HCT116 (cell line): ENCODE measurements around the gene GTF2IRD2.
"Not testable (repeated sequence)": the region's sequence is repeated elsewhere in the genome, so short reads cannot be mapped to it uniquely, and the experiment has no call there.

Experiments used
- CTCF ChIP-seq, 3 experiments: fragments of 200-600 bp in 1 of 3; sonication (generic) in 1 of 3; IDR thresholded peaks in 2 of 3; conservative IDR thresholded peaks in 1 of 3; 2 replicates each; pipeline ENCODE4 v1.5.1; 2012 to 2017; ENCODE audit warnings: low read depth in 2 of 3, low read length in 2 of 3, antibody characterized with exemption in 1 of 3, borderline replicate concordance in 1 of 3, control low read depth in 1 of 3, mild to moderate bottlenecking in 1 of 3, mixed read lengths in 1 of 3, mixed run types in 1 of 3, moderate library complexity in 1 of 3; ENCODE audit not compliant: insufficient read depth in 1 of 3
- EZH2 ChIP-seq: fragments of 200-600 bp; sonication (generic); IDR thresholded peaks from 2 replicates; pipeline ENCODE4 v1.6.1; 2017; ENCODE audit warnings: antibody characterized with exemption, mixed run types

- not testable (repeated sequence) for TF ChIP-seq CTCF (IDR thresholded peaks at IDR 0.05 in 2 of 3, conservative IDR thresholded peaks at IDR 0.05 in 1 of 3; ENCODE audit: borderline replicate concordance in 1 of 3, insufficient read depth in 1 of 3, low read depth in 2 of 3, low read length in 2 of 3); EZH2
Observed at GRCh38 chr7:74815882-74816281, 35.5 kb downstream of the GTF2IRD2 start.
